Stimulated activated CD4-positive, alpha-beta T cell treated with anti-CD3 and anti-CD28 coated beads, Interleukin-12 subunit alpha, Interleukin-12 subunit beta, amount 100 ng/mL, for 48 hours (primary cell): ENCODE measurements around the gene HNRNPD.
A peak's percentile ranks its signal among the peaks of the same experiment; 100 is the strongest.
"Not testable (repeated sequence)": the region's sequence is repeated elsewhere in the genome, so short reads cannot be mapped to it uniquely, and the experiment has no call there.

ENCODE experiments used
- DNase-seq, 3 donors: peaks; one replicate each; pipeline ENCODE4 v3.0.0-alpha.2; 2020; ENCODE audit warnings: low read depth in 2 of 3, low spot score in 1 of 3

HNRNPD gene, protein sequence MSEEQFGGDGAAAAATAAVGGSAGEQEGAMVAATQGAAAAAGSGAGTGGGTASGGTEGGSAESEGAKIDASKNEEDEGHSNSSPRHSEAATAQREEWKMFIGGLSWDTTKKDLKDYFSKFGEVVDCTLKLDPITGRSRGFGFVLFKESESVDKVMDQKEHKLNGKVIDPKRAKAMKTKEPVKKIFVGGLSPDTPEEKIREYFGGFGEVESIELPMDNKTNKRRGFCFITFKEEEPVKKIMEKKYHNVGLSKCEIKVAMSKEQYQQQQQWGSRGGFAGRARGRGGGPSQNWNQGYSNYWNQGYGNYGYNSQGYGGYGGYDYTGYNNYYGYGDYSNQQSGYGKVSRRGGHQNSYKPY

DNA sequence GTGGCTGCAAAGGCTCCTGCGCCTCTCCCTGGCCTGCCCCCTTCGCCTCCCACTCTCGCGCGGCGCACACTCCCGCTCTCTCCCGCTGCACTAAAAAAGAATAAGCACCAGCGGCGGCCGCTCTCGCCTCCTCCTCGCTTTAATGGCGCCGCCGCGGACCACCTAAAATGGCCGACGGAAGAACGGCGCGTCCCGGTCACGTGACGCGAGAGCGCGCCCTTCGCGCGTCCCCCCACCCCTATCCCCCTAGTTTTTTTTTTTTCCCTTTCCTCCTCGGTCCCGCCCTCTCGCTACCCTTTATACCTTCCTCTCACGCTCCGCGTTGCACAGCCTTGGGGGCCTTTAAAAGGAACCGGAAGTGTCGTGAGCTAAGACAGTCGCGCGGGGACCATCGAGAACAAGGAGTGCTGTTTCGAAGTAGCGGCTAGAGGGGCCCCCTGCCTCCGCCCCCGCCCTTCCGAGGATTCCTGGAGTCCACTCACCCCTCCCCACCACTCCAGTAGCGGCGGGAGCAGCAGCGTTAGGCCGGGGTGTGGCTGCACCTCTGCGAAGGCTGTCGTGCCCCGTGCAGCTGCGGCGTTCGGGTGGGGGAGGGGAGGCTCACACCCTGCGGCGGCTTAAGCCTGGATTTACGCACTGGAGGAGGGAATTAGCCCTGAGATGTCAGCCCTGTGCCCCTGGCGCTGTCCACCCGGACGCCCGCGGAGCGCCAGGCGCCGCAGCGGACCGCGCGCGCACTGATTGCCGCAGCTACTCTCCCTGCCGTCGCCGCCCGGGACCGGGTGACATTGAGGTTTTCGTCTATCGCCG is at the start of gene HNRNPD:
HNRNPD (minus strand) TSS at position 176 of the 810 bp plus-strand sequence. CDS start 313 bp downstream, outside the sequence.
- peak; percentile 84 to 96 (median 94) for DNase-seq

DNA sequence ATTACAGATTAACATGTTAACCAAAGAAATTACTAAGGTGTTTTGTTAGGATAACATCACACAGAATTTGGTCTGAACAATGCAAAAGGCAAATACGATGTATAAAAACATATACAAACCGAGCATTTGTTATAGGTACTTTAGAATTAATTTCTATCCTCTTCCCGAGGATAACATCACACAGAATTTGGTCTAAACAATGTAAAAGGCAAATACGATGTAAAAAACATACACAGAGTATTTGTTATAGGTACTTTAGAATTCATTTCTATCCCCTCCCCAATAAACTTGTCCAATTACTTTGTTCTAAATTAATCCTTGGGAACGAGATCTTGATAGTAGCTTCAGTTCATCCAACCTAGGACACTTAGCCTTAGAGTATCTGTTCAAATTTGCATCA is 48.8 kb upstream of the HNRNPD start:
- DNase-seq: no peak

DNA sequence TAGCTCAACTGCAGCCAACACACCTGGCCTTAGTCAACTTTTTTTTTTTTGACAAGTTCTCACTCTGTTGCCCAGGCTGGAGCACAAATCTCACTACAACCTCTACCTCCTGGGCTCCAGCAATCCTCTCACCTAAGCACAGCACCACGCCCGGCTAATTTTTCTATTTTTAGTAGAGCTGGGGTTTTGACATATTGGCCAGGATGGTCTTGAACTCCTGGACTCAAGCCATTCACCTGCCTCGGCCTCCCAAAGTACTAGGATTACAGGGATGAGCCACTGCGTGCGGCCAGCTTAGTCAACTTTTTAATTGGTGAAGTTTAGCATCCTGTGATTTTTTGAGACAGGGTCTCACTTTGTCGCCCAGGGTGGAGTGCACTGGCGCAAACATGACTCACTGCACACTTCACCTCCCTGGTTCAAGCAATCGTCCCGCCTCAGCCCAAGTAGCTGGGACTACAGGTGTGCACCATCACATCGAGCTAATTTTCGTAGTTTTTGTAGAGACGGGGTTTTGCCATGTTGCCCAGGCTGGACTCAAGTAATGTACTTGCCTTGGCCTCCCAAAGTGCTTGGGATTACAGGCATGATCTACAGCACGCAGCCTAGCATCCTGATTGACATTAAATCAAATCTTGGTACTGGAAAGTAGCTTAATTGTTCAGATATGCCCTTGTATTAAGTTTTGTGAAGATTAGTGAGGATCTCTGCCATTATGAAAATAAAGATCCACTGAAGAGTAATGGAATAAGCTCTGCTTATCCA is 48.2 kb upstream of the HNRNPD start:
- DNase-seq: no peak

DNA sequence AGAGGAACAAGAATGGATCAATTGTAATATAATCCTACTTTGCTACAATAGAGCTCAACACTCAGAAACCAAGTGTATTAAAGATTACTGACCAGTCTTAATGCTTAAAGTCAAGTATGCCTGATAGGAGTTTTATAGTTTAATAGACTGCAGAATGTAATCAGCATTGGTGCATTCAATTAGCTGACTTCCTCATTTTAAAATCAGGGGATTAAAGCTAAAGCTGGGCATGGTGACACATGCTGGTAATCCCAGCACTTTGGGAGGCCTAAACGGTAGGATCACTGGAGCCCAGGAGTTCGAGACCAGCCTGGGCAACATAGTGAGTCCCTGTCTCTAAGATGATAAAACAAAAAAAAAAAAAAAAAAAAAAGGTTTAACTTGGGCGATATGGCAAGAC is 45.7 kb upstream of the HNRNPD start:
- DNase-seq: no peak

DNA sequence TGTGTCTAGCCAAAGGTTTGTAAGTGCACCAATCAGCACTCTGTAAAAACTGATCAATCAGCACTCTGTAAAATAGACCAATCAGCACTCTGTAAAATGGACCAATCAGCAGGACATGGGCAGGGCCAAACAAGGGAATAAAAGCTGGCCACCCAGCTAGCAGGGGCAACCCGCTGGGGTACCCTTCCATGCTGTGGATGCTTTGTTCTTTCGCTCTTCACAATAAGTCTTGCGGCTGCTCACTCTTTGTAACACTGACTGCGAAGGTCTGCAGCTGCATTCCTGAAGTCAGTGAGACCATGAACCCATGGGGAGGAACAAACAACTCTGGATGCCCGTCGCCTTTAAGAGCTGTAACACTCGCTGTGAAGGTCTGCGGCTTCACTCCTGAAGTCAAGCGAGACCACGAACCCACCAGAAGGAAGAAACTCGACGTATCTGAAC is 42.2 kb upstream of the HNRNPD start:
- no peak for DNase-seq

DNA sequence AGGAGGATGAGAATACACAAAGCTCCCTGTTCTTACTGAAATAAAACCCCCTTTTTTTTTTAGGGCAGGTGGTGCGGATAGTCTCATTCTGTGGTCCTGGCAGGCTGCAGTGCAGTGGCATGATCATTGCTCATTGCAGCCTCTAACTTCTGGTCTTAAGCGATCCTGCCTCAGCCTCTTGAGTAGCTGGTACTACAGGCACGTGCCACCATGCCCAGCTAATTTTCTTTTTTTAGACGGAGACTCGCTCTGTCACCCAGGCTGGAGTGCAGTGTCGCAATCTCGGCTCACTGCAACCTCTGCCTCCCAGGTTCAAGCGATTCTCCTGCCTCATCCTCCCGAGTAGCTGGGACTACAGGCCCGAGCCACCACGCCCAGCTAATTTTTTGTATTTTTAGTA is 41.3 kb upstream of the HNRNPD start:
- not testable (repeated sequence) for DNase-seq

DNA sequence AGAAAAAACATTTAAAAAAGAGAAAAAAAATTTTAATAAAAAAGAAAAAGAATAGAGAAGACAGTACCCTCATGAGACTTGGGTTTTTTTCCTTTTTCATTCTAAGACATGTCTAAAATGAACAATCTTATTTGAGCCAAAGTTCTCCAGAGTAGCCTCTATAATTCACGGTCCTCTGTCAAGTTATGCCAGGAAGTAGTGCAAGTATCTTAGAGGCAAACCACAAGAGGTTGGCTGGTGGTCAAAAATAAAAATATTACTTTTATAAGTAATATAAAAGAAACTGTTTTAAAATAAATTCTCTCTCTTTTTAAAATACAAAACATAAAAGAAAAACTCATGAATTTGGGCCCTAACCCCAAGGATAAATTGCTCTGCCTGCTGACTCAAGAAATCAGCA is 29.9 kb upstream of the HNRNPD start:
- DNase-seq: no peak

DNA sequence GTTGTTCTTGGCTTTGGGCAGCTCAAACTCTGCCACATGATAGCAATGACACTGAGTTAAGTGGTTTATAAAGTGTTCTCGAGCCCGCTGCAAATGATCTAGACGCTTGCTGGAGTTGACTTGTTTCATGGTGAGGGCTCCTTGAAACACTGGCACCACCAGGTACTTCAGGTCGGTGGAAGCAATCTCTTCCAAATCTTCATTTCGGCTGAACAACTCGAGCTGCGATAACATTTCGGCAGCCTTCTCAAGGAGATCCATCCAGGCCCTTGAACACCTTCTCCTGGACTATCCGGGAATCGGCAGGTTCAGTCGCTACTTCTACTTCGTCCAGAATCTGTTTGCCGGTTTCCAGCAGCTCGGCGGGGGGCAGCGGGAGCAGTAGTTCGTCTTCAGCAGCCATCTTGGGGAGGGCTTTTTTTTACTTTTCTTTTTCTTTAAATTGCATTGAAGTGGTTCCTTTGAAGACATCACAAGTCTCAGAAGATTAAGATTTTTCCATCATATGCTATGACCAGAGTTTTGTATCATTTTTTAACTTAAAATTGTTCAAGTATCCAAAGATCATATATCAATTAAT is 28.5 kb upstream of the HNRNPD start:
- DNase-seq: no peak

DNA sequence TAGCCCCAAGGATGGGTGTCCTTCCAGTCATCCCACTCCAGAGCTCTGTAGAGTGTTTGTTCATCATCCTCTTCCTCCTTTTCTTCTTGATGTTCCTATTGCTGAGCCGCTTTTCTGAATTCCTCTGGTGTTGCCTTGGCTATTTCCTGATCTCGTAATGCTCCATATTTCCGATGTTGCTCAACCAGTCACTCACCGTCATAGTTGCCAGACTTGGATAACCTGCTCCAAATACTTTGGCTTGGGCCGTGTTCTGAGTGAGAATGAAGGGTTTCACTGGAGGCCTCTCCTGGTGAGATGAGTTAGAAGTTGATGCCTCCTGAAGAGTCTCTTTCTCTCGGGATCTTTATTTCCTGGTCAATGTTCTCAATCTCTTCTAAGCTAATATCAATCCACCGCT is 27.8 kb upstream of the HNRNPD start:
- DNase-seq: no peak

DNA sequence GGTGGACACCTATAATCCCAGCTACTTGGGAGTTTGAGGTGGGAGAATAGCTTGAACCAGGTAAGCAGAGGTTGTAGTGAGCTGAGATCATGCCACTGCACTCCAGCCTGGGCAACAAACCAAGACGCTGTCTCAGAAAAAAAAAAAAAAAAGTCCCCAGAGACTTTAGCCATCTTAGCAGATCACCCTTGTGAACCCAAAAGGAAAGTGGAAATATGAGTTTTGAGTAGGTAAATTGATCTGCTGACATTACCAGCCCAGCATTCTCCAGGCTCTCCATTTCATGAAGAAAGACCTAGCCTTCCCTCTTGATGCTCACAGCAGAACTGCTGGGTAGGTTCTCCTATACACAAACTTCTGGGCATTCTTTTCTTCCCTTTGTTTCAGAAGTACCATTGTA is 24.5 kb upstream of the HNRNPD start:
- no peak for DNase-seq

DNA sequence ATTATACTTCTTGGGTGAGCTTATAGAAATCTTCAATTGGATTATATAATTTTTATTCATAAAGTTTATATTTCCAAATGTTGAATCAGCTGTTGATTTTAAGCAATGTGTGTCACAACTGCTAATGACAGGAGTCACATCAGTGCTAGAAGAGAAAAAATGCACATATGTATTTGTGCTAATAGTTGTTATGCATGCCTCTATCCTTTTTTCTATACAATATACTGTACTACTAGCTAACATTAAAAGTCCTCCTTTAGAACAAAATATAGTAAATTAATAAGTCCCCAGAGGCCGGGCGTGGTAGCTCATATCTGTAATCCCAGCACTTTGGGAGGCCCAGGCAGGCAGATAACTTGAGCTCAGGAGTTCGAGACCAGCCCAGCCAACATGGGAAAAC is 23.7 kb upstream of the HNRNPD start:
- no peak for DNase-seq

DNA sequence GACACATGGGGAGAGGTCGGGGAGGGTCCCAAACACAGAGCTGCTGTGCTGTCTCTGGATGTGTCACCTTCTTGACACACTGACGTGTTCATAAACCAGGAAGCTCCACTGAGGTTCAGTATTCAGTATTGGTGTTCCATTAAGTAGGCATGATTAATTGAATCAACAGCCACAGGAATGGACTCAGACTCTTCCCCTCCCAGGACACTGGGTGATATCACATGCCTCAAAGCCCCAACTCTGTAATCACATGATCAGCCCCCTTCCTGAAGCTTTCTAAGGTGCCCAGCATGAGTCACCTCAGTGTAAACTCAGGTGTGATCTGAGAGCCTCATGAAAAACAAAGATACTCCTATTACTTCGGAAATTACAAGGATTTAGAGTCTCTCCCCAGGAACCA is 21.1 kb upstream of the HNRNPD start:
- DNase-seq: no peak

DNA sequence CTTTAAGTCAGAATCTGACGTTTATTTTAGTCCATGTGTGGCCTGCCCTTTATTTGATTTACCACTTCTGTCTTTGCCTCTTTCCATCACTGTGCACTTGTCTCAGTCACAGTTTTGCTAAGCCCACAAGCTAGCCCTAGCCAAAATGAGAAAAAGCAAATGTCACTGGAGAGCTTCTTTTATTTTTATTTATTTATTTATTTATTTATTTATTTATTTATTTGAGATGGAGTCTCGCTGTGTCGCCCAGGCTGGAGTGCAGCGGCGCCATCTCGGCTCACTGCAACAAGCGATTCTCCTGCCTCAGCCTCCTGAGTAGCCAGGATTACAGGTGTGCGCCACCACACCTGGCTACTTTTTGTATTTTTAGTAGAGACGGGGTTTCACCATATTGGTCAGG is 16.3 kb upstream of the HNRNPD start:
- not testable (repeated sequence) for DNase-seq

DNA sequence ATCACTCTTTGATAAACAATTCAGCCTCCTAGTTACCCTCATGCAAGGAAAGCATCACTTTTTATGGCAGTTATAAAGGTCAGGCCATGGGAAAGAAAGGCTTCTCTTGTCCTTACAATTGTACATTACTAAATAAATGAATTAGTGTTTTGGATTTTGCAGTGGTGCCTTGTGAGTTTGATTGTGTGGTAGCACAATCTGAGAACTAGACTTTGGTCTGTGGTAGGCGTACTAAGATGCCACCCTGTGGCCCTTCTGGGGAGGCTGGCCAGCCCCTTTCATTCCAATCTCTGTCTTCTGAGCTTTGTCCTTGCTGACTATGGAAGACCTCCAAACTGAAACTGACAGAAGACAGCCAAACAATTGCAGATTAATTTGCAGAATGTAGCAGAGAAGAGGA is 14.6 kb upstream of the HNRNPD start:
- DNase-seq: no peak

DNA sequence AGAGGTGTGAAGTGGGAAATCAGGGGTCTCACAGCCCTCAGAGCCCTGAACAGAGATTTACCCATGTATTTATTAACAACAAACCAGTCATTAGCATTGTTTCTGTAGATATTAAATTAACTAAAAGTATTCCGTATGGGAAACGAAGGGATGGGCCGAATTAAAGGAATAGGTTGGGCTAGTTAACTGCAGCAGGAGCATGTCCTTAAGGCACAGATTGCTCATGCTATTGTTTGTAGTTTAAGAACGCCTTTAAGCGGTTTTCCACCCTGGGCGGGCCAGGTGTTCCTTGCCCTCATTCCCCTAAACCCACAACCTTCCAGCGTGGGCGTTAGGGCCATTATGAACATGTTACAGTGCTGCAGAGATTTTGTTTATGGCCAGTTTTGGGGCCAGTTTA is 12.5 kb upstream of the HNRNPD start:
- not testable (repeated sequence) for DNase-seq

DNA sequence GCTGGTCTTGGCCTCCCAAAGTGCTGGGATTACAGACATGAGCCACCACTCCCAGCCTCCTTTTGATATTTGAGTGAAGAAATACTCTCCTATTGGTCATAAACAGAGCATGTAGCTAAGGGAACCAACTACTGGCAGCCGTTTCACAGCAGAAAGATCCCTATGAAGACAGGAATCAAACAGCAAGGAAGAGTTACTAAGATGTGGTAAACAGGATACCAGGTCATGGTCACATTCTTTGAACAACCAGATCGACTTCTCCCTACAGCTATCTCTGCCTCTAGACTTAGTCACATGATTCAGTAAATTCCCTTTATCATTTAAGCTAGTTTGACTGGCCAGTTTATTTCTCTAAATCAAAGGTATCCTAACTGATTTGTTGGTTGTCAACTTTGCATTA is 9.0 kb upstream of the HNRNPD start:
- no peak for DNase-seq

DNA sequence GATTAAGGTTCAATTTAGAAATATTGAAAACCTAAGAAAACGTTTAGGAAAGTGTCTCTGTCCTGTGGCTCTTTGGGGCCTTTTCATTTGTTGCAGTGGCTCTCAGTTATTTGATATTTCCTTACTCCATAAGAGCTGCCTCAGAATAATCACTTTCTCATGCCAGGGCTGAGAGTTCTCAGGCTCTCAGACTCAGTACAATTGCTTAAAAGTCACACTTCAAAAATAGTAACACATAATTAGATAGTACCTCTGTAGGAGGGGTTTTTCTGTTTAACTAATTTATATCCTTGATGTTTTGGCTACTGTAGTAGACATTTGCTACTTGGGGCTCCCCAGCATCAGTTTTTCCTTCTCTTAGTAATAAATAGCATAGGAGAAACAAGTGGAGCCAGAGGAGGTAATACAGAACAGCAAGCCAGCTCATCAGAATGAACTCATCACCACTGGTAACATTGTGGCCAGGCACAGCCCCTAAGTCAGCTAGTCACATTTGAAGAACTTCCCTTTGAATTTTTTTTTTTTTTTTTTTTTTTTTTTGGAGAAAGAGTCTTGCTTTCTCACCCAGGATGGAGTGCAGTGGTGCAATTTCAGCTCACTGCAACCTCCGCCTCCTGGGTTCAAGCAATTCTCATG is 8.0 kb upstream of the HNRNPD start:
- DNase-seq: no peak

DNA sequence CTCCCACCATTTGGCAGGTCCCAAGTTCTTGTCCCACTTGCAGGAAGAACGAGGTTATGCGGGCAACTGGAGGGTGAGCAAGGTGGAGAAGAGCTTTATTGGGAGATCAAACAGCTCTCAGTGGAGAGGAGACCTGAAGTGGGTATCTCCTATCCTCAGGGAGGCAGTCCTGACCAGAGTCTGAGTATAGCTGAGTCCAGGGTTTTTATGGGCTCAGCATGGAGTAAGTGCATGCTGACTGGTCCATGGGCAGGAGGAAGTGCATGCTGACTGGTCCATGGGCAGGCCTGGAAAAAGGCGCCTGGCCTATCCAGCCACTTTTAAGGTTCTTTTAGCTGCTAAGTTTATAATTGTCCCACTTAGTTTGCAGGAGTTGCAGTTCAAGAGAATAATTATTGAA is 7.4 kb upstream of the HNRNPD start:
- DNase-seq: no peak

DNA sequence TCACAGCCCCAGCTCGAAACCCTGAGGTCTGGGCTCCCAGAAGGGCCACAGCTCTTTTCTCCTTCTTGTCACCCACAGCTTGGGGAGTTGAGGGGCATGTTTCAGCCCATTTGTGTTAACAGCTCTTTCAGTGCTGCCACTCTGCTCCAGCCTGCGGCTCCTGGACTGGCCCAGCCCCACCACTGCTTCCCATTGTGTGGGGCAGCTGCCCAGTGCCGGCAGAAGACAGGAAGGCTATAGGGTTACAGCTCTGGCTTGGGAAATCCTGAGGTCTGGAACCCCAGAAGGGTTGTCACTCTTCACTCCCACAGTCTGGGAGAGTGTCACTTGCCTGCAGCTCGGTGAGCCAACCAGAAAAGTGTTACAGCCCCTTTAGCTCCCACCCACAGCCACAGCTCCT is 7.0 kb upstream of the HNRNPD start:
- DNase-seq: no peak

DNA sequence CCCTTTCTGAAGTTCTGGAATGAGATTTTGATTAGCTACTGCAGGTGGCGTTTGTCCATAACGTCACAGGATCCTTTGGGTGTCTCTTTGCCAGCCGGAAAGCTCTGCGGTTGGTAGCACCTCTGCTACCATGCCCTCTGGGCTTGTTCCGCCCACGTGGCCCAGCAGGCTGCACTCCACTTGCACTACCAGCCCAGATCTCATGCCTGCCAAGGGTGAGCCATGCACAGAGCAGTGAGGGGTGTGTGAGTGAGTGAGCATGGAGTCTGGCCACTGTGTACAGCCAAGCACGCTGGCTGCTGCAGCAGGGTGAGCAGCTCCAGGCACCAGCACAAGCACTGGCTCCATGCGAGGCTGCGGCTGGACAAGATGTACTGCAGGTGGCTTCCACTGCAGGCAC is 6.6 kb upstream of the HNRNPD start:
- no peak for DNase-seq

DNA sequence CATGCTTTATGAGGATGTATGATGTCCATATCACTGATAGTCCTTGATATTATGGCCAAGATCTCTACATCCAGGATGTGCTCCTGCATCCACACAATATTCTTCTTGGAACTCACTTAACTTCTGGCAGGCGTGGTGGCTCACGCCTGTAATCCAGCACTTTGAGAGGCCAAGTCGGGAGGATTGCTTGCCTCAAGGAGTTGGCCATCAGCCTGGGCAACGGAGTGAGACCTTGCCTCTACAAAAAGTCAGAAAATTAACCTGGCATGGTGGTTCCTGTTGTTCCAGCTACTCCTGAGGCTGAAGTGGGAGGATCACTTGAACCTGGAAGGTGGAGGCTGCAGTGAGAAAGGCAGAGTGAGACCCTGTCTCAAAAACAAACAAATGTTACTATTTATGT is 2.3 kb upstream of the HNRNPD start:
- DNase-seq: no peak
